ENCODE data around the gene SHF. TPM values are rescaled to one million over a fixed set of nuclear protein-coding genes. Genes with fewer than 3 reads are reported as not detected.
A peak's percentile ranks its signal among the peaks of the same experiment; 100 is the strongest.
"Not testable (repeated sequence)": the region's sequence is repeated elsewhere in the genome, so short reads cannot be mapped to it uniquely, and the experiment has no call there.

Gene SHF
- total RNA-seq, 1 donor from 2014 or later, result 2.9 TPM

- peak; percentile 19 for DNase-seq (ENCODE audit: low read depth)
These were observed 41.4 kb downstream of the SHF start for GRCh38 chr15:45146405-45146804.

GRCh38 chr15:45144775-45145174 lies 43.0 kb downstream of the SHF start:
- no peak for DNase-seq (ENCODE audit: low read depth)

GRCh38 chr15:45143946-45144345 lies 43.8 kb downstream of the SHF start:
- no peak for DNase-seq (ENCODE audit: low read depth)

- no peak for DNase-seq (ENCODE audit: low read depth)
These were observed 44.7 kb downstream of the SHF start for GRCh38 chr15:45143056-45143455.

- DNase-seq (ENCODE audit: low read depth), result no peak
These were observed 46.4 kb downstream of the SHF start for GRCh38 chr15:45141386-45141785.

- no peak for DNase-seq (ENCODE audit: low read depth)
These were observed 47.1 kb downstream of the SHF start for GRCh38 chr15:45140557-45141250.

GRCh38 chr15:45139770-45140169 lies 48.0 kb downstream of the SHF start:
- DNase-seq (ENCODE audit: low read depth), result no peak

- no peak for DNase-seq (ENCODE audit: low read depth)
These were observed 48.7 kb downstream of the SHF start for GRCh38 chr15:45138814-45139765.

- DNase-seq (ENCODE audit: low read depth), result no peak
These were observed 50.1 kb downstream of the SHF start for GRCh38 chr15:45137703-45138102.

GRCh38 chr15:45136378-45136764 lies 51.4 kb downstream of the SHF start:
- no peak for DNase-seq (ENCODE audit: low read depth)

GRCh38 chr15:45135705-45136377 lies 51.9 kb downstream of the SHF start:
- DNase-seq (ENCODE audit: low read depth), result not testable (repeated sequence)

- peak; percentile 16 for DNase-seq (ENCODE audit: low read depth)
These were observed 52.8 kb downstream of the SHF start for GRCh38 chr15:45134682-45135604.

GRCh38 chr15:45134046-45134445 lies 53.7 kb downstream of the SHF start:
- DNase-seq (ENCODE audit: low read depth), result no peak

- no peak for DNase-seq (ENCODE audit: low read depth)
These were observed 54.2 kb downstream of the SHF start for GRCh38 chr15:45133561-45133920.

- no peak for DNase-seq (ENCODE audit: low read depth)
These were observed 54.8 kb downstream of the SHF start for GRCh38 chr15:45132844-45133560.

- DNase-seq (ENCODE audit: low read depth), result no peak
These were observed 56.3 kb downstream of the SHF start for GRCh38 chr15:45131510-45131909.

- DNase-seq (ENCODE audit: low read depth), result no peak
These were observed 57.3 kb downstream of the SHF start for GRCh38 chr15:45130291-45131000.

GRCh38 chr15:45129651-45130129 lies 58.1 kb downstream of the SHF start, which contains the start of the genes DUOX1 and DUOXA1:
Gene DUOX1, plus strand, starts transcription at chr15:45129994. Its CDS starts 1,973 bp downstream, at chr15:45131967.
Gene DUOXA1, minus strand, starts transcription at chr15:45129879. Its CDS starts 6,865 bp downstream, at chr15:45123014.
- DNase-seq (ENCODE audit: low read depth), result no peak

GRCh38 chr15:45128971-45129639 lies 58.7 kb downstream of the SHF start:
- no peak for DNase-seq (ENCODE audit: low read depth)

Data from renal cortical epithelial cell (primary cell).